Vagina (tissue), 2 donors: Measurements from ENCODE around the gene ZNF638.

Source experiments
- CTCF ChIP-seq, 3 experiments: fragments of 450-650 bp in 2 of 3; fragments of 200-600 bp in 1 of 3; sonication (generic) in 1 of 3; IDR thresholded peaks; one replicate each; pipeline ENCODE4 v1.5.1; 2017 to 2019; ENCODE audit warnings: antibody characterized with exemption in 3 of 3, mild to moderate bottlenecking in 2 of 3, moderate library complexity in 2 of 3
- POLR2A ChIP-seq, 2 donors: fragments of 450-650 bp; IDR thresholded peaks; one replicate each; pipeline ENCODE4 v1.6.1; 2017; ENCODE audit warnings: antibody characterized with exemption in 2 of 2, mild to moderate bottlenecking in 2 of 2, moderate library complexity in 2 of 2
- POLR2AphosphoS5 ChIP-seq, 2 donors: sonication (generic); formaldehyde crosslinking; IDR thresholded peaks; one replicate each; pipeline ENCODE4 v1.9.0; 2017; ENCODE audit warnings: antibody characterized with exemption in 2 of 2, mild to moderate bottlenecking in 2 of 2, low read depth in 1 of 2; ENCODE audit not compliant: insufficient read depth in 1 of 2

- no peak for TF ChIP-seq POLR2AphosphoS5 (IDR thresholded peaks at IDR 0.05; ENCODE audit: insufficient read depth in 1 of 2, low read depth in 1 of 2)
- TF ChIP-seq CTCF (IDR thresholded peaks at IDR 0.05), result no peak
- TF ChIP-seq POLR2A (IDR thresholded peaks at IDR 0.05), result no peak
These were observed 27.5 kb downstream of the ZNF638 start for GRCh38 chr2:71358931-71359671.
